ENCODE data around the gene GPR183.

GRCh38 chr13:99316224-99316623, 9.0 kb upstream of the GPR183 start:
- TF ChIP-seq GATA2 (IDR thresholded peaks at IDR 0.05; ENCODE audit: low read depth, low read length) (no peak), GATA3 (IDR thresholded peaks at IDR 0.05; ENCODE audit: low read depth, low read length) (no peak)
